ENCODE results near the gene GSG1L. TPM values are rescaled to one million over a fixed set of nuclear protein-coding genes. Genes with fewer than 3 reads are reported as not detected.

Gene GSG1L
- polyA plus RNA-seq, 2 donors: 0.12 to 0.19 TPM

DNA sequence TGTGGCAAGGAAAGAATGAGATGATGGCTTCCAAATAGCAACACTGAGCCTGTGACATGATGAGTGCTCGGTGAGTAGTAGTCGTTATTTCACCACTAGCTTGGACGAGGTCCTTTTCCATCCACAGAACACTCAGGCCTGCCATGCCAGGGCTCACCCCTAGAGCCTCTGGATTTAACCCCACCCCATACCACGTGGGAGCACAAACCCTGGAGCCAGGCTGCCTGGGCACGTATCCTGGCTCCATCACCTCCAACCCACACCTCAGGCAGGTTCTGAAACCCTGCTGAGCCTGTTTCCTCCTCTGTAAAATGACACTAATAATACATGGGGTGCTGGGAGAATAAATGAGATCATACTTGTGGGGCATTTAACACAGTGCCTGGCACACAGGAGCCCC is 321.2 kb downstream of the GSG1L start:
- 47 to 79% methylated on average over 5 of the region's 5 CpGs for WGBS, 2 donors
- H3K27ac ChIP-seq (ENCODE audit: low read depth in 2 of 2, low read length in 1 of 2): peak overlapping the region; percentile 21 to 84

DNA sequence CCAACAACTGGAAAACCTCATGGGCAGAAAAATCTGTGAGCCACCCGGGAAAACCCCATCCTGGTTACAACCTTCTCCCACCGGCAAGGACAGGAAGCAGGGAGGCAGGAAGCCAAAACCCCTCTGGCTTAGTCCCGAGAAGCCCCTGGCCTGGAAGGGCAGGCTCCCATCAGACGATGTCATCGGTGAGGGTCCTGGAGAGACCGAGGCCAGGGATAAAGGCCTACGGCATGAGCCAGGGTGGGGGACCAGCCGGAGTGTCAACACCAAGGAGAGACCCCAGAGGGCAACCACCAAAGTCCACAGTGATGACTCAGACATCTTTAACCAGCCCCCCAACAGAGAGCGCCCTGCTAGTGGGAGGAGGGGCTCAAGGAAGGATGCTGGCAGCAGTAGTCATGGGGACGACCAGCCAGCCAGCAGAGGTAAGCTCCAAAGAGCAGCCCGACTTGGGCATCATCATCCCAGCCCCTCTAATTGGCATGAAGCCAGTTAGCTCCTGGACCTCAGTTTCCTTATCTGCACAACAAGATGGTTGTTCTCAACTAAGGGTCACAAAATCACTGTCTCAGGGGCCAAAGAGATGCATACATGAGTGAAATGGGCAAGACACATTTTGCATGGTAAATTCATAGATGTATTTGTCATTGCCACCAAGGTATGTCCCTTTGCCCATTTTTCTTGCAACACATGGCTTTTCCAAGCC is 322.9 kb downstream of the GSG1L start:
- Histone ChIP-seq H3K27ac (ENCODE audit: low read depth in 2 of 2, low read length in 1 of 2) (no peak overlapping the region), H3K4me3 (ENCODE audit: low read depth in 1 of 2, low read length in 2 of 2) (no peak overlapping the region), H3K4me1 (ENCODE audit: control insufficient read depth in 2 of 2, insufficient read depth in 2 of 2, low read length in 1 of 2) (peaks cover 2 to 12% of the 10 kb centered on the region in 2 donors), H3K9me3 (ENCODE audit: control insufficient read depth in 2 of 2, insufficient read depth in 1 of 2, low read depth in 1 of 2, low read length in 1 of 2) (no peaks in the 10 kb centered on the region), H3K36me3 (ENCODE audit: control insufficient read depth in 2 of 2, insufficient read depth in 2 of 2, low read length in 1 of 2) (peaks cover 0 to 4% of the 10 kb centered on the region in 2 donors), H3K27me3 (ENCODE audit: control insufficient read depth in 1 of 2, insufficient read depth in 2 of 2, low read length in 2 of 2) (no peaks in the 10 kb centered on the region)
- WGBS, 2 donors: 82 to 83% methylated on average over 11 of the region's 11 CpGs

More for the DNA sequence above, 321.2 kb downstream of the GSG1L start:
- peaks cover 2 to 9% of the 10 kb centered on the region in 2 donors for H3K4me1 ChIP-seq (ENCODE audit: control insufficient read depth in 2 of 2, insufficient read depth in 2 of 2, low read length in 1 of 2)
- no peaks in the 10 kb centered on the region for H3K27me3 ChIP-seq (ENCODE audit: control insufficient read depth in 1 of 2, insufficient read depth in 2 of 2, low read length in 2 of 2)
- H3K4me3 ChIP-seq (ENCODE audit: low read depth in 1 of 2, low read length in 2 of 2): no peak overlapping the region
- H3K9me3 ChIP-seq (ENCODE audit: control insufficient read depth in 2 of 2, insufficient read depth in 1 of 2, low read depth in 1 of 2, low read length in 1 of 2): no peaks in the 10 kb centered on the region
- H3K36me3 ChIP-seq (ENCODE audit: control insufficient read depth in 2 of 2, insufficient read depth in 2 of 2, low read length in 1 of 2): peaks cover 0 to 4% of the 10 kb centered on the region in 2 donors

- Histone ChIP-seq H3K36me3 (ENCODE audit: control insufficient read depth in 2 of 2, insufficient read depth in 2 of 2, low read length in 1 of 2) (peaks cover 0 to 4% of the 10 kb centered on the region in 2 donors), H3K4me1 (ENCODE audit: control insufficient read depth in 2 of 2, insufficient read depth in 2 of 2, low read length in 1 of 2) (peaks cover 2 to 12% of the 10 kb centered on the region in 2 donors), H3K9me3 (ENCODE audit: control insufficient read depth in 2 of 2, insufficient read depth in 1 of 2, low read depth in 1 of 2, low read length in 1 of 2) (no peaks in the 10 kb centered on the region), H3K27ac (ENCODE audit: low read depth in 2 of 2, low read length in 1 of 2) (no peak overlapping the region), H3K27me3 (ENCODE audit: control insufficient read depth in 1 of 2, insufficient read depth in 2 of 2, low read length in 2 of 2) (no peaks in the 10 kb centered on the region), H3K4me3 (ENCODE audit: low read depth in 1 of 2, low read length in 2 of 2) (no peak overlapping the region)
- 86 to 87% methylated on average over 17 of the region's 17 CpGs for WGBS, 2 donors
These were observed 323.7 kb downstream of the GSG1L start for GRCh38 chr16:27739606-27740357.

- Histone ChIP-seq H3K27ac (ENCODE audit: low read depth in 2 of 2, low read length in 1 of 2) (no peak overlapping the region), H3K4me1 (ENCODE audit: control insufficient read depth in 2 of 2, insufficient read depth in 2 of 2, low read length in 1 of 2) (peaks cover 2 to 12% of the 10 kb centered on the region in 2 donors), H3K9me3 (ENCODE audit: control insufficient read depth in 2 of 2, insufficient read depth in 1 of 2, low read depth in 1 of 2, low read length in 1 of 2) (no peaks in the 10 kb centered on the region), H3K4me3 (ENCODE audit: low read depth in 1 of 2, low read length in 2 of 2) (no peak overlapping the region), H3K27me3 (ENCODE audit: control insufficient read depth in 1 of 2, insufficient read depth in 2 of 2, low read length in 2 of 2) (no peaks in the 10 kb centered on the region), H3K36me3 (ENCODE audit: control insufficient read depth in 2 of 2, insufficient read depth in 2 of 2, low read length in 1 of 2) (peaks cover 0 to 4% of the 10 kb centered on the region in 2 donors)
- WGBS, 2 donors: 74% methylated on average over 11 of the region's 11 CpGs
These were observed 324.9 kb downstream of the GSG1L start for GRCh38 chr16:27738596-27738995.

Other genes with a start within 250 kb of the GSG1L start
- gene XPO6, start 148.3 kb upstream of the GSG1L start, polyA plus RNA-seq: 10 to 100 TPM; 50.6 to 52.1 TPM
- under 1 TPM; 0.36 to 0.47 TPM for gene SBK1, start 228.8 kb upstream of the GSG1L start, polyA plus RNA-seq

Data from esophagus (tissue), 2 donors.